ENCODE data around the gene ZFP36L1. TPM values are rescaled to one million over a fixed set of nuclear protein-coding genes. Genes with fewer than 3 reads are reported as not detected.

ZFP36L1 gene
- total RNA-seq, 5 donors from 2014 or later (not counting 1 experiment from before 2014, with no cell fraction given) = 123 to 253 (median 233) TPM

- Histone ChIP-seq H3K36me3 (ENCODE audit: control insufficient read depth in 2 of 2, extremely low read depth in 1 of 2, insufficient read depth in 1 of 2, low read length in 1 of 2) (peaks cover 3 to 33% of the 10 kb centered on the region in 2 donors), H3K4me1 (ENCODE audit: control insufficient read depth in 1 of 2, extremely low read depth in 1 of 2, insufficient read depth in 2 of 2, low read length in 2 of 2) (peaks cover 34 to 57% of the 10 kb centered on the region in 2 experiments), H3K4me3 (ENCODE audit: control insufficient read depth in 1 of 2, extremely low read depth in 1 of 2, low read length in 1 of 2) (peak overlapping the region; percentile 27 to 95), H3K27ac (ENCODE audit: low read length) (peak overlapping the region; percentile 15), H3K9me3 (no peaks in the 10 kb centered on the region), H3K27me3 (replicated peaks in 1 of 2; ENCODE audit: control insufficient read depth in 2 of 2, extremely low read depth in 1 of 2, insufficient read depth in 2 of 2, low read length in 1 of 2) (no peaks in the 10 kb centered on the region)
- CTCF ChIA-PET = interaction anchor here (0.6 to 7.9 kb wide), 35 partner anchors 8 to 1021 kb away, joined by 3 to 95 read pairs (median 4); no protein-coding TSS in a partner anchor
- 0% methylated on average over 1 of the region's 10 CpGs for WGBS (ENCODE audit: insufficient coverage)
- DNase-seq (no peak), ATAC-seq (replicated peaks in 1 of 4) (no peak)
- Mint-ChIP-seq H3K4me3 (peak overlapping the region; percentile 91 to 98 (median 96)), H3K9me3 (no peaks in the 10 kb centered on the region), H3K27ac (peak overlapping the region; percentile 96 to 97), H3K4me1 (peaks cover 56 to 73% (median 64%) of the 10 kb centered on the region in 3 donors), H3K27me3 (no peaks in the 10 kb centered on the region), H3K36me3 (peaks cover 40% of the 10 kb centered on the region)
- POLR2A ChIA-PET = interaction anchor here (0.5 to 3.2 kb wide), 16 partner anchors 8 to 906 kb away, joined by 3 to 14 read pairs (median 4); no protein-coding TSS in a partner anchor
Measured at GRCh38 chr14:68788275-68788995, 4.4 kb downstream of the ZFP36L1 start.

GRCh38 chr14:68787092-68787992, 5.5 kb downstream of the ZFP36L1 start:
- H3K9me3 Mint-ChIP-seq = no peaks in the 10 kb centered on the region
- peak overlapping the region; percentile 23 to 46 for H3K4me3 ChIP-seq (ENCODE audit: control insufficient read depth in 1 of 2, extremely low read depth in 1 of 2, low read length in 1 of 2)
- ChIA-PET CTCF (interaction anchor here (0.6 to 7.9 kb wide), 21 partner anchors 8 to 904 kb away, joined by 3 to 95 read pairs (median 4); no protein-coding TSS in a partner anchor), POLR2A (interaction anchor here (0.6 to 3.2 kb wide), 14 partner anchors 9 to 904 kb away, joined by 3 to 14 read pairs (median 4); no protein-coding TSS in a partner anchor)
- peaks cover 3 to 33% of the 10 kb centered on the region in 2 donors for H3K36me3 ChIP-seq (ENCODE audit: control insufficient read depth in 2 of 2, extremely low read depth in 1 of 2, insufficient read depth in 1 of 2, low read length in 1 of 2)
- H3K36me3 Mint-ChIP-seq = peaks cover 40% of the 10 kb centered on the region
- H3K27ac ChIP-seq (ENCODE audit: low read length) = peak overlapping the region; percentile 67
- 0% methylated on average over 2 of the region's 15 CpGs for WGBS (ENCODE audit: insufficient coverage)
- H3K27ac Mint-ChIP-seq = peak overlapping the region; percentile 93 to 99
- peak overlapping the region; percentile 60 to 98 (median 65) for H3K4me3 Mint-ChIP-seq
- H3K27me3 ChIP-seq (replicated peaks in 1 of 2; ENCODE audit: control insufficient read depth in 2 of 2, extremely low read depth in 1 of 2, insufficient read depth in 2 of 2, low read length in 1 of 2) = no peaks in the 10 kb centered on the region
- H3K4me1 ChIP-seq (ENCODE audit: control insufficient read depth in 1 of 2, extremely low read depth in 1 of 2, insufficient read depth in 2 of 2, low read length in 2 of 2) = peaks cover 37 to 63% of the 10 kb centered on the region in 2 experiments
- ATAC-seq (replicated peaks in 1 of 4) = peak; percentile 8 to 19 (median 16)
- no peaks in the 10 kb centered on the region for H3K9me3 ChIP-seq
- DNase-seq = peak in 9 of 35 experiments; percentile 22 to 56 (median 38)
- no peaks in the 10 kb centered on the region for H3K27me3 Mint-ChIP-seq
- H3K4me1 Mint-ChIP-seq = peaks cover 67 to 83% (median 75%) of the 10 kb centered on the region in 3 donors

- Histone ChIP-seq H3K27me3 (replicated peaks in 1 of 2; ENCODE audit: control insufficient read depth in 2 of 2, extremely low read depth in 1 of 2, insufficient read depth in 2 of 2, low read length in 1 of 2) (no peaks in the 10 kb centered on the region), H3K9me3 (no peaks in the 10 kb centered on the region), H3K36me3 (ENCODE audit: control insufficient read depth in 2 of 2, extremely low read depth in 1 of 2, insufficient read depth in 1 of 2, low read length in 1 of 2) (peaks cover 3 to 33% of the 10 kb centered on the region in 2 donors), H3K27ac (ENCODE audit: low read length) (peak overlapping the region; percentile 67), H3K4me1 (ENCODE audit: control insufficient read depth in 1 of 2, extremely low read depth in 1 of 2, insufficient read depth in 2 of 2, low read length in 2 of 2) (peaks cover 39 to 71% of the 10 kb centered on the region in 2 experiments), H3K4me3 (ENCODE audit: control insufficient read depth in 1 of 2, extremely low read depth in 1 of 2, low read length in 1 of 2) (peak overlapping the region; percentile 23 to 46)
- Mint-ChIP-seq H3K4me1 (peaks cover 74 to 91% (median 82%) of the 10 kb centered on the region in 3 donors), H3K36me3 (peaks cover 40% of the 10 kb centered on the region), H3K27me3 (no peaks in the 10 kb centered on the region), H3K9me3 (no peaks in the 10 kb centered on the region), H3K4me3 (peak overlapping the region; percentile 60 to 98 (median 65)), H3K27ac (peak overlapping the region; percentile 93 to 99)
- ChIA-PET POLR2A (interaction anchor here in 1 of 2 donors (0.6 to 1.4 kb wide), 2 partner anchors 101 to 104 kb away, joined by 5 read pairs; no protein-coding TSS in a partner anchor), CTCF (interaction anchor here (0.5 to 7.9 kb wide), 8 partner anchors 7 to 970 kb away, joined by 3 to 95 read pairs (median 5); partner anchors contain the start of gene ZFYVE26 (in 1 of the 2))
- WGBS (ENCODE audit: insufficient coverage) = 33% methylated on average over 1 of the region's 6 CpGs
- ATAC-seq (replicated peaks in 1 of 4) (no peak), DNase-seq (peak in 1 of 35 experiments; percentile 22)
Measured at GRCh38 chr14:68786491-68787091, 6.3 kb downstream of the ZFP36L1 start.

DNA sequence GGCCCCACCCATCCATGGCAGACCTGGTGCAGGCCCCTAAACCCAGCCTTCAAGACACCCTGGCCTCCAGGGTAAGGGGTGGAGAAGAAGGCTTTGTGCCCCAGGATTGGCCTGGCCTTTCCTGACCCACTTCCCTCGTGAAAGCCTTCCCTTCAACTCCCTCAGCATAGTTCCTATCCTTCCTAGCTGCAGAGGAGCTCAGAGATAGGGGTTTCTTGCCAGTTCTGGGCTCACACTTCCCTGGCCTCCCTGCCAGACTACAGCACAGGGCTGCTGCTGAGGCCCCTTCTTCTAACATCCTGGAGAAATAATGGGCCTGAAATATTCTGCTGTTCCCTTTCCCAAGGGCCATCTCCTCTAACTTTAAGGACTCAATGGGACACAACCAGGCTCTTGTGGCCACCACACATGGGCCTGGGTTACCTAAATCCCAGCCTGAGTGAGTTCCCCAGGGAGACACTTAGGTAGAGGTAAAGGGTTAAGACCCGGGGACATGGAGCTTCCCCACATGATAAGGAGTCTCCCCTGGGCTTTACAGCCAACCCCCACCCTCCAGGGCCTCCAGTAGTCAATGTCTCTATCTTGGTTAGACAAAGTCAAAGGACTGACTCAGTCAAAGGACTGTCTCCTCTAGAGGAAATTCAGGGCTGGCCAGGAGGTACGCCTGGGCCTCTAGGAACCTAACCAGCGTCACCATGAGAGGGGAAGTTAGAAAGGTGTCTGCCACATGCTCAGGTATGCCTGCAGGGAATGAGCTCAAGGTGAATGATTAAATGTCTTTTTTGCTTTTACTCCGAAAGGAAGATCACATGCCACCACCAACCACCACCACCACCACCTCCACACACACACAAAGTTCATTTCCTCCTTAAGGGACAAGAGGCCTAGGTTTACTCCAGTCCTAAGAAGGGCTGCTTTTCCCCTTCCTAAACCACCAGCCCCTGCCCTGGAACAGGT, 7.1 kb downstream of the ZFP36L1 start:
- DNase-seq (peak in 10 of 35 experiments; percentile 24 to 63 (median 38)), ATAC-seq (replicated peaks in 1 of 4) (peak in 1 of 4 experiments; percentile 12)
- ChIA-PET POLR2A (interaction anchor here in 1 of 2 donors (0.6 to 1.4 kb wide), 3 partner anchors 18 to 103 kb away, joined by 3 to 5 read pairs (median 5); no protein-coding TSS in a partner anchor), CTCF (interaction anchor here (0.5 to 7.9 kb wide), 8 partner anchors 13 to 970 kb away, joined by 3 to 52 read pairs (median 3); partner anchors contain the start of gene ZFYVE26 (in 1 of the 2))
- peak overlapping the region; percentile 93 to 99 for H3K27ac Mint-ChIP-seq
- H3K4me3 Mint-ChIP-seq = peak overlapping the region; percentile 9 to 98 (median 46)
- WGBS (ENCODE audit: insufficient coverage) = 40% methylated on average over 2 of the region's 5 CpGs
- peaks cover 32% of the 10 kb centered on the region for H3K36me3 Mint-ChIP-seq
- no peaks in the 10 kb centered on the region for H3K27me3 Mint-ChIP-seq
- Histone ChIP-seq H3K4me1 (ENCODE audit: control insufficient read depth in 1 of 2, extremely low read depth in 1 of 2, insufficient read depth in 2 of 2, low read length in 2 of 2) (peaks cover 46 to 78% of the 10 kb centered on the region in 2 experiments), H3K4me3 (ENCODE audit: control insufficient read depth in 1 of 2, extremely low read depth in 1 of 2, low read length in 1 of 2) (no peak overlapping the region), H3K9me3 (no peaks in the 10 kb centered on the region), H3K27me3 (replicated peaks in 1 of 2; ENCODE audit: control insufficient read depth in 2 of 2, extremely low read depth in 1 of 2, insufficient read depth in 2 of 2, low read length in 1 of 2) (no peaks in the 10 kb centered on the region), H3K36me3 (ENCODE audit: control insufficient read depth in 2 of 2, extremely low read depth in 1 of 2, insufficient read depth in 1 of 2, low read length in 1 of 2) (peaks cover 3 to 31% of the 10 kb centered on the region in 2 donors), H3K27ac (ENCODE audit: low read length) (peak overlapping the region; percentile 67)
- no peaks in the 10 kb centered on the region for H3K9me3 Mint-ChIP-seq
- peaks cover 82 to 92% (median 89%) of the 10 kb centered on the region in 3 donors for H3K4me1 Mint-ChIP-seq

DNA sequence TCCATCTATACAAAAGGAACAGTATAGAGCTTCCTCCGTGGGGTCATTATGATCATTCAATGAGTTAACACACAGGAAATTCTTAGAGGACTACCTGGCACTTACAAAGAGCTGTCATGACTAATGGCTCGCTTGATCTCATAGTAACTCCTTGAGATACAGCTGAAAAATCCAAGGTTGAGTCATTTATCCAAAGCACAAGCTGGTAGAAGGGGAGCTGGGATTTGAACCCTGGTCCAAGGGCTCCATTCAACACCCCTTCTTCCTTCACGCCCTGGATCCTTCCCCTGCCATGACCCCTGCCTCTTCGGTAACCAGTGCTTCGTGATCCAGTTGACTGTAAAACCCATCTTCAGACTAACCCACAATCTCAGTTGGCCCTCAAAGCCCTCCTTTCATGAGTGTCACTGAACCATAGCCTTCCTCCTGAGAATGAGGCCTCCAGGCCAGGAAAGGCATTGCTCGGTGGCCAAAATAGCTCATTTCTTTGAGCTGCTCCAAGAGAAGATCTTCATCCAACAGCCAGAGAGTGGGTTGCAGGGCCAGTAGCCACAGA, 7.8 kb downstream of the ZFP36L1 start:
- peaks cover 25% of the 10 kb centered on the region for H3K36me3 Mint-ChIP-seq
- no peaks in the 10 kb centered on the region for H3K9me3 Mint-ChIP-seq
- no peaks in the 10 kb centered on the region for H3K27me3 ChIP-seq (replicated peaks in 1 of 2; ENCODE audit: control insufficient read depth in 2 of 2, extremely low read depth in 1 of 2, insufficient read depth in 2 of 2, low read length in 1 of 2)
- H3K27ac Mint-ChIP-seq = peak overlapping the region; percentile 93 to 99
- DNase-seq (no peak), ATAC-seq (replicated peaks in 1 of 4) (no peak)
- peak overlapping the region in 1 of 3 donors; percentile 98 for H3K4me3 Mint-ChIP-seq
- peaks cover 88 to 93% (median 93%) of the 10 kb centered on the region in 3 donors for H3K4me1 Mint-ChIP-seq
- WGBS (ENCODE audit: insufficient coverage) = 43% methylated on average over 1 of the region's 6 CpGs
- POLR2A ChIA-PET = interaction anchor here in 1 of 2 donors (1.2 kb wide), 1 partner anchor 10 kb away, joined by 5 read pairs; no protein-coding TSS in a partner anchor
- no peaks in the 10 kb centered on the region for H3K9me3 ChIP-seq
- peaks cover 53 to 83% of the 10 kb centered on the region in 2 experiments for H3K4me1 ChIP-seq (ENCODE audit: control insufficient read depth in 1 of 2, extremely low read depth in 1 of 2, insufficient read depth in 2 of 2, low read length in 2 of 2)
- no peak overlapping the region for H3K4me3 ChIP-seq (ENCODE audit: control insufficient read depth in 1 of 2, extremely low read depth in 1 of 2, low read length in 1 of 2)
- no peaks in the 10 kb centered on the region for H3K27me3 Mint-ChIP-seq
- H3K36me3 ChIP-seq (ENCODE audit: control insufficient read depth in 2 of 2, extremely low read depth in 1 of 2, insufficient read depth in 1 of 2, low read length in 1 of 2) = peaks cover 3 to 26% of the 10 kb centered on the region in 2 donors
- CTCF ChIA-PET = interaction anchor here in 1 of 2 donors (0.8 to 7.9 kb wide), 2 partner anchors 31 to 536 kb away, joined by 3 to 52 read pairs; no protein-coding TSS in a partner anchor
- peak overlapping the region; percentile 67 for H3K27ac ChIP-seq (ENCODE audit: low read length)
